ENCODE data around the gene MRTO4.
"Not testable (repeated sequence)": the region's sequence is repeated elsewhere in the genome, so short reads cannot be mapped to it uniquely, and the experiment has no call there.

Gene MRTO4

GRCh38 chr1:19250629-19251304 lies 838 bp upstream of the MRTO4 start:
- peak overlapping the region; percentile 97 for H3K4me3 ChIP-seq (ENCODE audit: low read depth, low read length)
- TF ChIP-seq, protein P1, sequence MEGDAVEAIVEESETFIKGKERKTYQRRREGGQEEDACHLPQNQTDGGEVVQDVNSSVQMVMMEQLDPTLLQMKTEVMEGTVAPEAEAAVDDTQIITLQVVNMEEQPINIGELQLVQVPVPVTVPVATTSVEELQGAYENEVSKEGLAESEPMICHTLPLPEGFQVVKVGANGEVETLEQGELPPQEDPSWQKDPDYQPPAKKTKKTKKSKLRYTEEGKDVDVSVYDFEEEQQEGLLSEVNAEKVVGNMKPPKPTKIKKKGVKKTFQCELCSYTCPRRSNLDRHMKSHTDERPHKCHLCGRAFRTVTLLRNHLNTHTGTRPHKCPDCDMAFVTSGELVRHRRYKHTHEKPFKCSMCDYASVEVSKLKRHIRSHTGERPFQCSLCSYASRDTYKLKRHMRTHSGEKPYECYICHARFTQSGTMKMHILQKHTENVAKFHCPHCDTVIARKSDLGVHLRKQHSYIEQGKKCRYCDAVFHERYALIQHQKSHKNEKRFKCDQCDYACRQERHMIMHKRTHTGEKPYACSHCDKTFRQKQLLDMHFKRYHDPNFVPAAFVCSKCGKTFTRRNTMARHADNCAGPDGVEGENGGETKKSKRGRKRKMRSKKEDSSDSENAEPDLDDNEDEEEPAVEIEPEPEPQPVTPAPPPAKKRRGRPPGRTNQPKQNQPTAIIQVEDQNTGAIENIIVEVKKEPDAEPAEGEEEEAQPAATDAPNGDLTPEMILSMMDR (IDR thresholded peaks at IDR 0.05; ENCODE audit: borderline replicate concordance, insufficient read depth, low read depth, low read length), result no peak

DNA sequence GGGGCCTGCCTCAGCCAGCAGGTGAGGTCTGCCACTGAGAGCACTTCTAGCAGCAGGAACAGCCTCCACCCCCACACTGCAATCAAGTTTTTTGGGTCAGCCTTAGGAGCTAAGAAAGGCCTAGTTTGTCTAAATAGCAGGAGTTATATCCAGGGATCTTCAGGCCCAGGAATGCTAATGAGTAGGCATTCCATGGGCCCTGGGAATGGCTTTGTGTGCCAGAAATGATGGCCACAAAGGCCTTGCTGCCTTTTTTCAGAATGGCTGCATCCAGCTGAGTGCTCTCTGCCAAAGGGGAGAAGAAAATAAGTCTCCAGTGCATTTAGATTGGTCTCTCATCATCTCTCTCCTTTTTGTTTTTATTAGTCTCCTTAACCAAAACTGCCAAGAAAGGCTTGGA lies 2.8 kb downstream of the MRTO4 start:
- TF ChIP-seq, protein P1 (IDR thresholded peaks at IDR 0.05; ENCODE audit: borderline replicate concordance, insufficient read depth, low read depth, low read length), result no peak

GRCh38 chr1:19255288-19255687 lies 3.7 kb downstream of the MRTO4 start:
- TF ChIP-seq, protein P1 (IDR thresholded peaks at IDR 0.05; ENCODE audit: borderline replicate concordance, insufficient read depth, low read depth, low read length), result no peak
- H3K4me3 ChIP-seq (ENCODE audit: low read depth, low read length), result no peak overlapping the region

More for the DNA sequence above, 2.8 kb downstream of the MRTO4 start:
- H3K4me3 ChIP-seq (ENCODE audit: low read depth, low read length), result no peak overlapping the region

DNA sequence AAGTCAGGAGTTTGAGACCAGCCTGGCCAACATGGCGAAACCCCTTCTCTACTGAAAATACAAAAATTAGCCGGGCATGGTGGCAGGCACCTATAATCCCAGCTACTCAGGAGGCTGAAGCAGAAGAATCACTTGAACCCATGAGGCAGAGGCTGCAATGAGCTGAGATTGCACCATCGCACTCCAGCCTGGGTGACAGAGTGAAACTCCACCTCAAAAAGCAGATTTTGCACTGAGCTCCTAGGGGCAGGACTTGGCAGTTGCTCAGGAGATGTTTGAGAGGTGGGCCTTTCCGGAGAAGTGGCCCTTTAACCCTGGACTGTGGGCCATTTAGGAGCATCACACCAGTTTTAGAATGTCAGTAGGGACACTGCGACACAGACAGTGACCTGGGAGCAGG lies 4.7 kb downstream of the MRTO4 start:
- H3K4me3 ChIP-seq (ENCODE audit: low read depth, low read length), result not testable (repeated sequence)

GRCh38 chr1:19257178-19257914 lies 5.7 kb downstream of the MRTO4 start:
- no peak overlapping the region for H3K4me3 ChIP-seq (ENCODE audit: low read depth, low read length)
- TF ChIP-seq, protein P1 (IDR thresholded peaks at IDR 0.05; ENCODE audit: borderline replicate concordance, insufficient read depth, low read depth, low read length), result no peak

DNA sequence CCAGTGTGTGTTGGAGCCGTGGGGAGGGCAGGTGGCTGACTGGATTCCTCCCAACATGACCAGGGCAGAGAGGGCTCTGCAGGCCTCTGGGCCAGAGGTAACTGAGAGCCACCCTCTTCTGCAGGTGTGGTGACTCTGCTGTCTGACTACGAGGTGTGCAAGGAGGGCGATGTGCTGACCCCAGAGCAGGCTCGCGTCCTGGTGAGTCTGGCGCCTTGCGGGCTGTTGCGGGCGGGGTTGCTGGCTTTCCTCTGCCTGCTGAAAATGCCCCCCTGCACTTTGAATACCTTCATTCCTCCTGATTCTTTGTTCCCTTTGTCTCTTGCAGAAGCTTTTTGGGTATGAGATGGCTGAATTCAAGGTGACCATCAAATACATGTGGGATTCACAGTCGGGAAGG lies 6.7 kb downstream of the MRTO4 start:
- TF ChIP-seq, protein P1 (IDR thresholded peaks at IDR 0.05; ENCODE audit: borderline replicate concordance, insufficient read depth, low read depth, low read length), result no peak

GRCh38 chr1:19260211-19261138 lies 8.9 kb downstream of the MRTO4 start:
- no peak overlapping the region for H3K4me3 ChIP-seq (ENCODE audit: low read depth, low read length)
- TF ChIP-seq, protein P1 (IDR thresholded peaks at IDR 0.05; ENCODE audit: borderline replicate concordance, insufficient read depth, low read depth, low read length), result no peak

More for the DNA sequence above, 6.7 kb downstream of the MRTO4 start:
- no peak overlapping the region for H3K4me3 ChIP-seq (ENCODE audit: low read depth, low read length)
